Endothelial cell of umbilical vein (primary cell): ENCODE measurements around the gene DKKL1. TPM values are rescaled to one million over a fixed set of nuclear protein-coding genes. Genes with fewer than 3 reads are reported as not detected.

Source experiments
- BruUV-seq: library from RNA; stranded (reverse); fragments of 400-500 nt; replicated peaks from 2 replicates; lab custom pipeline; 2021; lab: Mats Ljungman, UMichigan
- CTCF ChIA-PET: fragments of 300-600, 350-600 bp; sonication (Branson Sonifier 250); formaldehyde crosslinking; loops from one replicate; lab custom pipeline; 2021; ENCODE audit warnings: antibody characterized with exemption, inconsistent platforms; lab: Charles Lee
- POLR2A ChIA-PET: fragments of 300-600, 350-600 bp; sonication (Branson Sonifier 250); formaldehyde crosslinking; loops from one replicate; lab custom pipeline; 2021; ENCODE audit warnings: antibody characterized with exemption, inconsistent platforms; lab: Charles Lee
- DNase-seq: peaks from one replicate; pipeline ENCODE4 v3.0.0-alpha.2; 2011; ENCODE audit warnings: low read depth, low spot score
- FAIRE-seq: peaks from 2 replicates; lab custom pipeline; 2011; peaks lifted over from hg19 to GRCh38; lab: Jason Lieb, UNC
- H2AFZ ChIP-seq: 2 replicates; pipeline ENCODE4 v1.6.0; 2012; ENCODE audit warnings: low read depth, low read length, control low read depth, inconsistent platforms
- H3K27ac ChIP-seq: 2 replicates; pipeline ENCODE4 v1.5.1; 2011; ENCODE audit warnings: low read depth, mild to moderate bottlenecking, control low read depth, low read length, moderate library complexity; ENCODE audit not compliant: insufficient read depth
- H3K27me3 ChIP-seq, 2 experiments: 2 replicates each; pipeline versions ENCODE4 v1.6.0 to v1.6.1; 2011; ENCODE audit warnings: low read length in 2 of 2, mixed read lengths in 1 of 2; ENCODE audit not compliant: control insufficient read depth in 2 of 2, insufficient read depth in 2 of 2
- H3K36me3 ChIP-seq, 2 experiments: 2 replicates in 1 of 2; 3 replicates in 1 of 2; pipeline ENCODE4 v1.5.1; 2011; ENCODE audit warnings: low read length in 2 of 2, mild to moderate bottlenecking in 1 of 2, moderate library complexity in 1 of 2; ENCODE audit not compliant: control insufficient read depth in 2 of 2, insufficient read depth in 2 of 2; ENCODE audit errors: extremely low read depth in 1 of 2
- H3K4me1 ChIP-seq: 3 replicates; pipeline ENCODE4 v1.5.1; 2011; ENCODE audit warnings: mild to moderate bottlenecking, low read length; ENCODE audit not compliant: control insufficient read depth, insufficient read depth; ENCODE audit errors: extremely low read depth
- H3K4me2 ChIP-seq: 2 replicates; pipeline ENCODE4 v1.6.1; 2011; ENCODE audit warnings: low read length, control low read depth, mixed read lengths; ENCODE audit not compliant: insufficient read depth
- H3K4me3 ChIP-seq, 3 experiments: fragments of 200-600 bp in 1 of 3; sonication (generic), shearing (Covaris generic) in 1 of 3; replicated peaks in 1 of 3; 2 replicates each; pipeline ENCODE4 v1.5.1; 2011 to 2016; ENCODE audit warnings: control low read depth in 3 of 3, low read length in 3 of 3, mild to moderate bottlenecking in 2 of 3, inconsistent platforms in 1 of 3, low read depth in 1 of 3, moderate library complexity in 1 of 3; ENCODE audit not compliant: insufficient read depth in 1 of 3
- H3K79me2 ChIP-seq: 2 replicates; pipeline ENCODE4 v1.6.0; 2012; ENCODE audit warnings: low read length, inconsistent platforms; ENCODE audit not compliant: control insufficient read depth, insufficient read depth
- H3K9ac ChIP-seq: replicated peaks from 2 replicates; pipeline ENCODE3; 2011; ENCODE audit warnings: low read length, control low read depth; ENCODE audit not compliant: insufficient read depth; ENCODE audit errors: extremely low read depth
- H3K9me1 ChIP-seq: replicated peaks from 3 replicates; pipeline ENCODE4 v1.6.0; 2011; ENCODE audit warnings: mild to moderate bottlenecking, low read length; ENCODE audit not compliant: control insufficient read depth, insufficient read depth; ENCODE audit errors: extremely low read depth
- H3K9me3 ChIP-seq: replicated peaks from 2 replicates; pipeline ENCODE4 v1.5.1; 2012; ENCODE audit warnings: low read length, inconsistent platforms; ENCODE audit not compliant: control insufficient read depth, insufficient read depth
- H4K20me1 ChIP-seq: replicated peaks from 2 replicates; pipeline ENCODE3; 2011; ENCODE audit warnings: mild to moderate bottlenecking, low read length; ENCODE audit not compliant: control insufficient read depth, insufficient read depth; ENCODE audit errors: extremely low read depth
- CTCF ChIP-seq, 2 donors: IDR thresholded peaks; 1 replicate in 1 of 2; 2 replicates in 1 of 2; pipeline ENCODE4 v1.5.1; 2011; ENCODE audit warnings: low read length in 2 of 2, mild to moderate bottlenecking in 2 of 2, moderate library complexity in 2 of 2, control low read depth in 1 of 2, inconsistent platforms in 1 of 2, low read depth in 1 of 2; ENCODE audit not compliant: insufficient read depth in 1 of 2; ENCODE audit errors: extremely low read depth in 1 of 2
- EZH2 ChIP-seq: IDR thresholded peaks from 2 replicates; pipeline ENCODE4 v1.6.1; 2012; ENCODE audit warnings: borderline replicate concordance, low read depth, mild to moderate bottlenecking, moderate library complexity, low read length, inconsistent platforms; ENCODE audit not compliant: severe bottlenecking
- FOS ChIP-seq: IDR thresholded peaks from 2 replicates; pipeline ENCODE4 v1.6.1; 2011; ENCODE audit warnings: mild to moderate bottlenecking, low read length, moderate library complexity, borderline replicate concordance; ENCODE audit not compliant: insufficient read depth
- GATA2 ChIP-seq: IDR thresholded peaks from 2 replicates; pipeline ENCODE4 v1.7.0; 2011; ENCODE audit warnings: low read depth, mild to moderate bottlenecking, moderate library complexity, mixed read lengths, low read length; ENCODE audit not compliant: insufficient read length, insufficient read depth
- JUN ChIP-seq: IDR thresholded peaks from 2 replicates; pipeline ENCODE4 v1.6.1; 2011; ENCODE audit warnings: borderline replicate concordance, low read depth; ENCODE audit not compliant: insufficient read length, insufficient read depth
- MAX ChIP-seq: IDR thresholded peaks from 2 replicates; pipeline ENCODE4 v1.6.1; 2011; ENCODE audit not compliant: insufficient read depth, insufficient read length
- MYC ChIP-seq: IDR thresholded peaks from one replicate; pipeline ENCODE4 v1.6.1; 2011; ENCODE audit warnings: mild to moderate bottlenecking, low read depth, low read length
- POLR2A ChIP-seq: IDR thresholded peaks from 2 replicates; pipeline ENCODE4 v1.6.1; 2012; ENCODE audit warnings: low read depth, mild to moderate bottlenecking, control low read depth, low read length
- POLR2AphosphoS5 ChIP-seq: IDR thresholded peaks from 2 replicates; pipeline ENCODE4 v1.6.1; 2012; ENCODE audit warnings: low read depth, mild to moderate bottlenecking, control low read depth, low read length, moderate library complexity; ENCODE audit not compliant: insufficient read depth
- dilution Hi-C: fragments of 300-500 bp; cut with MboI; formaldehyde crosslinking; loops from one replicate; pipeline ENCODE4 v1.15.0; 2019; ENCODE audit warnings: low sequenced_read_pairs; ENCODE audit not compliant: extremely low pct_ligation_motif_present
- intact Hi-C: fragments of 100-400 bp; cut with micrococcal nuclease; formaldehyde crosslinking; loops from one replicate; pipeline ENCODE4 v1.10.0; 2022
- polyA plus RNA-seq, 4 experiments: library from polyadenylated mRNA; depleted of rRNA in 3 of 4; stranded (reverse) in 3 of 4; unstranded in 1 of 4; fragments of >200 nt; gene quantifications; 2 replicates each; pipeline versions ENCODE4 v1.2.1 to v1.2.3, GENCODE V29; 2011 to 2012; ENCODE audit warnings: missing spikeins in 1 of 4
- total RNA-seq: library from RNA; stranded (reverse); gene quantifications from 2 replicates; pipeline ENCODE4 v1.2.3, GENCODE V29; 2021

Gene DKKL1
- total and polyA plus RNA-seq, 2 donors (not counting 3 experiments of a cell fraction or from before 2014, with no cell fraction given), result 0.21 TPM; not detected in 1

DNA sequence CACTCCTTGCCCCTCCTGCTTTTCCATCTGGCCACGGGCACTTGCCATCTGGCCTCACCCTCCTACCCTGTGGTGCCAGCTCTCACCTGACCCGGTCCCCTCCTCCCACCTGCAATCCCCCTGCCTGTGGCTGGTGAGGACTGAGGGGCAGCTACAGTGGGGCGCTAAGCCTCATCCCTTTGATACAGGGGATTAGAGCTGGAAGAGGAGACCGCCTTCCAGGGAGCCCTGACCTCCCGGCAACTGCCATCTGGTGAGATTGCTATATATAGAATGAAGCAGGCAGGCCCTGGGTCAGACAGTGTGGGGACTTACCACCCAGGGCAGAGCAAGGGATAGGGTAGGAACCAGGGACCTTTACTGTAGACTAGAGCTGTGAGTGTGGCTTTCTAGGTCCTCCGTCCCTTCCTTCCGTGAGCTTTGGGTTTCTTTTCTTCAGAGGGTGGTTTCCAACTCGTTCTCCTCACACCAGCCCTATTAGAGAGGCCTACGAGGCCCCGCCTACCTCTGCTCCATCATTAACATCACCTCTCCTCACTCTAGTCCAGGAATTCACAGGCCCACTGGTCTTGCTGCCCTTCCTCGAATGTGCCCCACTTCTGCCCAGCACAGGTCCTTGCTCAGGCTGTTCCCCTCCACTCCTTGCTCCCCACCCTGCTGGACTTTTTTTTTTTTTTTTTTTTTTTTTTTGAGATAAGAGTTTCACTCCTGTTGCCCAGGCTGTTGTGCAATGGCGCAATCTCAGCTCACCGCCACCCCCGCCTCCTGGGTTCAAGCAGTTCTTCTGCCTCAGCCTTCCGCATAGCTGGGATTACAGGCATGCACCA is 32.1 kb downstream of the DKKL1 start:
- CTCF ChIA-PET, result no interaction called here
- TF ChIP-seq JUN (no peak), EZH2 (no peak), GATA2 (no peak), MAX (no peak), MYC (no peak), POLR2AphosphoS5 (no peak), POLR2A (no peak), CTCF (IDR thresholded peaks at IDR 0.05; ENCODE audit: extremely low read depth in 1 of 2, insufficient read depth in 1 of 2, low read depth in 1 of 2, low read length in 2 of 2) (no peak), FOS (no peak)
- Histone ChIP-seq H3K4me3 (no peak overlapping the region), H3K4me2 (no peak overlapping the region), H3K36me3 (no peaks in the 10 kb centered on the region), H3K27me3 (peaks cover 0 to 2% of the 10 kb centered on the region in 2 experiments), H3K27ac (no peak overlapping the region), H3K9ac (no peak overlapping the region), H3K79me2 (no peaks in the 10 kb centered on the region), H2AFZ (no peak overlapping the region), H4K20me1 (no peaks in the 10 kb centered on the region), H3K4me1 (no peaks in the 10 kb centered on the region), H3K9me3 (no peaks in the 10 kb centered on the region), H3K9me1 (no peaks in the 10 kb centered on the region)
- FAIRE-seq (no peak), DNase-seq (no peak)
- intact Hi-C loops (no loop called here), dilution Hi-C loops (no loop called here)
- no TSS peak for BruUV-seq
- POLR2A ChIA-PET, result no interaction called here
